ENCODE measurements around the gene NOVA2. TPM values are rescaled to one million over a fixed set of nuclear protein-coding genes. Genes with fewer than 3 reads are reported as not detected.

The NOVA2 gene
- total RNA-seq, 4 donors from 2014 or later: 0.40 to 2.1 (median 0.44) TPM; not detected in 1

DNA sequence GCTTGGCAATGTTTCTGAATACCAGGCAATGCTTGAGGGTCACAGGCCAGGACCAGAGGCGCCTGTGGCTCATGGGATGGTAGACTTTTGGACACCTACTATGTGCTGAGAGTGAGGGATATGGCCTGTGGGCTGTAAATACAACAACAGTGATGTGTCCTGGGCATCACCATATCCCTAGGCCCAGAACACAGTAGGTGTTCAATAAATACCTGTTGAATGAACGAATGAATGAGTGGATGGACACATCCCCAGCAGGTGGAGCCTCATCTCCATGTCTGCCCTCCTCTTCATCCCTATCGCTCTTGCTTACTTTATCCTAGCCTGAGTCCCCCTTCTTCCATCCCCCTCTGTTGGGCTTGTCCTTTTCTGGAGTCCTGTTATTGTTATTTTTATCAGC lies 42.6 kb downstream of the NOVA2 start:
- peaks cover 0 to 11% (median 0%) of the 10 kb centered on the region in 3 donors for H3K4me1 ChIP-seq
- intact Hi-C loops (cut with DNase I): no loop called here
- peaks cover 0 to 54% (median 0%) of the 10 kb centered on the region in 4 donors for H3K27me3 ChIP-seq
- no peak overlapping the region for H3K27ac ChIP-seq
- WGBS, 2 donors: 49 to 70% methylated on average over 3 of the region's 3 CpGs
- TF ChIP-seq POLR2A (IDR thresholded peaks at IDR 0.05) (no peak), CTCF (IDR thresholded peaks at IDR 0.05) (no peak)
- no peak overlapping the region for H3K4me3 ChIP-seq
- H3K9me3 ChIP-seq: no peaks in the 10 kb centered on the region
- no peak for DNase-seq
- no peaks in the 10 kb centered on the region for H3K36me3 ChIP-seq

- Histone ChIP-seq H3K27ac (no peak overlapping the region), H3K27me3 (peaks cover 0 to 36% (median 0%) of the 10 kb centered on the region in 4 donors), H3K9me3 (no peaks in the 10 kb centered on the region), H3K36me3 (no peaks in the 10 kb centered on the region), H3K4me1 (peaks cover 0 to 11% (median 0%) of the 10 kb centered on the region in 3 donors), H3K4me3 (no peak overlapping the region)
- no peak for TF ChIP-seq CTCF (IDR thresholded peaks at IDR 0.05)
- no peak for TF ChIP-seq POLR2A (IDR thresholded peaks at IDR 0.05)
- no peak for DNase-seq
- 78 to 89% methylated on average over 2 of the region's 2 CpGs for WGBS, 2 donors
- intact Hi-C loops (cut with DNase I): no loop called here
Measured at GRCh38 chr19:45929247-45929646, 44.4 kb downstream of the NOVA2 start.

GRCh38 chr19:45927565-45928261 lies 46.0 kb downstream of the NOVA2 start:
- DNase-seq: peak; percentile 21
- Histone ChIP-seq H3K4me3 (peak overlapping the region in 1 of 4 donors; percentile 6), H3K4me1 (peaks cover 0 to 11% (median 0%) of the 10 kb centered on the region in 3 donors), H3K9me3 (no peaks in the 10 kb centered on the region), H3K27me3 (peaks cover 0 to 22% (median 0%) of the 10 kb centered on the region in 4 donors), H3K36me3 (no peaks in the 10 kb centered on the region), H3K27ac (no peak overlapping the region)
- 8 to 9% methylated on average over 27 to 32 of the region's 33 CpGs for WGBS, 2 donors
- TF ChIP-seq CTCF (IDR thresholded peaks at IDR 0.05) (peak in 1 of 6 experiments; percentile 12), POLR2A (IDR thresholded peaks at IDR 0.05) (no peak)
- intact Hi-C loops (cut with DNase I): no loop called here

DNA sequence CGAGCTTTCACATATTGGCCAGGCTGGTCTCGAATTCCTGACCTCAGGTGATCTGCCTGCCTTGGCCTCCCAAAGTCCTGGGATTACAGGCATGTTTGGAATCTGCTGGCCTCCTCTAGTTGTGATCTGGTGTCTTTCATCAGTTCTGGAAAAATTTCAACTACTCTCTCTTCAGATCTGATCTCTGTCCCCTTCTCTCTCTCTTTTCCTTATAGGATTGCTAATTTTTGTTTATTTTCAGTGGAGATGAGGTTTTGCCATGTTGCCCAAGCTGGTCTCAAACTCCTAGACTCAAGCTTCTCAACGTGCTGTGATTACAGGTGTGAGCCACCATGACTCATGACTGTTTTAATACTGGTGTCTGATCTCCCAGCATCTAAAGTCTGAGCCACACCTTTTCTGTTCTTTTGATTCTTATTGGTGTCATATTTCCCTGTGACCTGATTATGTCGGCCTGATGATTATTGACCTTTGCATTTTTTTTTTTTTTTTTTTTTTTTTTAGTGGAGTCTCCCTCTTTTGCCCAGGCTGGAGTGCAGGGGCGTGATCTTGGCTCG lies 48.7 kb downstream of the NOVA2 start:
- intact Hi-C loops (cut with DNase I): no loop called here
- WGBS, 2 donors: 55 to 67% methylated on average over 6 of the region's 6 CpGs

More for the DNA sequence above, 48.7 kb downstream of the NOVA2 start:
- TF ChIP-seq POLR2A (IDR thresholded peaks at IDR 0.05) (no peak), CTCF (IDR thresholded peaks at IDR 0.05) (no peak)
- Histone ChIP-seq H3K27ac (no peak overlapping the region), H3K4me1 (peaks cover 0 to 11% (median 0%) of the 10 kb centered on the region in 3 donors), H3K4me3 (no peak overlapping the region), H3K9me3 (no peaks in the 10 kb centered on the region), H3K27me3 (peaks cover 0 to 7% (median 0%) of the 10 kb centered on the region in 4 donors), H3K36me3 (no peaks in the 10 kb centered on the region)
- no peak for DNase-seq

All from esophagus squamous epithelium (tissue), 5 donors.